Gastroesophageal sphincter (tissue), 4 donors: Measurements from ENCODE around the gene NPDC1. TPM values are rescaled to one million over a fixed set of nuclear protein-coding genes. Genes with fewer than 3 reads are reported as not detected.
A peak's percentile ranks its signal among the peaks of the same experiment; 100 is the strongest.

ENCODE experiments used
- ATAC-seq: fragments of 150-250 bp; one replicate; pipeline ENCODE4 v1.9.1; 2016; ENCODE audit warnings: mild to moderate bottlenecking, moderate library complexity
- H3K27ac ChIP-seq, 4 donors: fragments of 200-600 bp; sonication (generic) in 3 of 4; 1 replicate in 3 of 4; 2 replicates in 1 of 4; pipeline ENCODE4 v1.5.1; 2016 to 2019
- H3K27me3 ChIP-seq: fragments of 200-600 bp; sonication (generic); one replicate; pipeline ENCODE4 v1.5.1; 2019
- H3K36me3 ChIP-seq, 2 donors: fragments of 200-600 bp; sonication (generic); one replicate each; pipeline ENCODE4 v1.5.1; 2019; ENCODE audit warnings: control low read depth in 1 of 2
- H3K4me1 ChIP-seq, 3 donors: fragments of 200-600 bp; sonication (generic); 1 replicate in 2 of 3; 2 replicates in 1 of 3; pipeline ENCODE4 v1.5.1; 2016 to 2019; ENCODE audit warnings: control low read depth in 2 of 3
- H3K4me3 ChIP-seq, 2 donors: fragments of 200-600 bp; sonication (generic); one replicate each; pipeline ENCODE4 v1.5.1; 2019; ENCODE audit warnings: mild to moderate bottlenecking in 1 of 2, moderate library complexity in 1 of 2
- H3K9me3 ChIP-seq, 3 donors: fragments of 200-600 bp; sonication (generic); one replicate each; pipeline ENCODE4 v1.5.1; 2017 to 2019; ENCODE audit warnings: control low read depth in 2 of 3
- CTCF ChIP-seq, 4 experiments: fragments of 200-600 bp in 2 of 4; fragments of 450-650 bp in 2 of 4; sonication (generic) in 1 of 4; IDR thresholded peaks; one replicate each; pipeline ENCODE4 v1.5.1; 2017 to 2019; ENCODE audit warnings: antibody characterized with exemption in 4 of 4, mild to moderate bottlenecking in 2 of 4, moderate library complexity in 2 of 4
- EP300 ChIP-seq: sonication (generic); formaldehyde crosslinking; IDR thresholded peaks from one replicate; pipeline ENCODE4 v1.6.1; 2017; ENCODE audit warnings: antibody characterized with exemption, mild to moderate bottlenecking
- POLR2A ChIP-seq, 2 donors: fragments of 450-650 bp; IDR thresholded peaks; one replicate each; pipeline ENCODE4 v1.6.1; 2017; ENCODE audit warnings: antibody characterized with exemption in 2 of 2, mild to moderate bottlenecking in 2 of 2, moderate library complexity in 1 of 2
- POLR2AphosphoS5 ChIP-seq: sonication (generic); formaldehyde crosslinking; IDR thresholded peaks from one replicate; pipeline ENCODE4 v1.6.1; 2017; ENCODE audit warnings: antibody characterized with exemption
- WGBS, 2 donors: methylation state at CpG; one replicate each; pipeline ENCODE4 v1.1.5; 2018; ENCODE audit warnings: low coverage in 1 of 2; 5-methylcytosine and 5-hydroxymethylcytosine counted together
- total RNA-seq, 4 donors: library from RNA; depleted of rRNA; stranded (reverse); fragments of >200 nt; gene quantifications; one replicate each; pipeline ENCODE4 v1.1.0, GENCODE V29; 2016

Gene NPDC1
- total RNA-seq, 4 donors from 2014 or later, result 50.4 to 69.9 (median 59.5) TPM

DNA sequence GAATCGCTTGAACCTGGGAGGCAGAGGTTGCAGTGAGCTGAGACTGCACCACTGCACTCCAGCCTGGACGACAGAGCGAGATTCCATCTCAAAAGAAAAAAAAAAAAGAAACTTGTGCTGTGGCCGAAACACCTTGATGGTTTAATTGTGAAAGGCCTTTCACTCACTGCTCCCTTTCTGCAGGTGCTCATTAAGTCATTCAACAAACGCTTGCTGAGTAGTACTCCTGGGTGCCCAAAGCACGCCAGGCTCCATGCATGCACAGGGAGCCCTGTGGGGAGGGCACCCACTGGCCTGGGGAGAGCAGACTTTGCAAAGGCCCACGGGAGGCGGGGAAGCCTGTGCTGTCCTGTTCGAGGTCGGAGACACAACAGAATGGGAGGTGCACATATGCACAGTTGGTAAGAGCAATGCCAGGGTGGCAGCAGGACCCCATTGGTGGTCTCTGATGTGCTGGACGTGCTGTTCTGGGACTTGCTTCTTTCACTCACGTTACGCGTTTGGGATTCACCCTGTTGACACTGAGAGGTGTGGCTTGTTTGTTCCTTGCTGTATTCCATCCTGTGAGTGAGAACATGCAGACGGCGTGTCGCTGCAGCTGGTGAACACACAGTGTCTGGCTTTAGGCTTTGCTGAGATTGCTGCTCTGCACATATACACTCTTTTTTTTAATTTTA lies 10.9 kb upstream of the NPDC1 start:
- Histone ChIP-seq H3K36me3 (no peaks in the 10 kb centered on the region), H3K27me3 (peaks cover 31% of the 10 kb centered on the region), H3K27ac (peak overlapping the region in 1 of 4 donors; percentile 69), H3K4me1 (peaks cover 0 to 58% (median 37%) of the 10 kb centered on the region in 3 donors), H3K9me3 (no peaks in the 10 kb centered on the region), H3K4me3 (no peak overlapping the region)
- no peak for TF ChIP-seq POLR2AphosphoS5
- no peak for TF ChIP-seq CTCF (IDR thresholded peaks at IDR 0.05)
- TF ChIP-seq POLR2A (IDR thresholded peaks at IDR 0.05), result no peak
- TF ChIP-seq EP300, result no peak
- ATAC-seq, result no peak
- 65 to 74% methylated on average over 11 of the region's 17 CpGs for WGBS, 2 donors

DNA sequence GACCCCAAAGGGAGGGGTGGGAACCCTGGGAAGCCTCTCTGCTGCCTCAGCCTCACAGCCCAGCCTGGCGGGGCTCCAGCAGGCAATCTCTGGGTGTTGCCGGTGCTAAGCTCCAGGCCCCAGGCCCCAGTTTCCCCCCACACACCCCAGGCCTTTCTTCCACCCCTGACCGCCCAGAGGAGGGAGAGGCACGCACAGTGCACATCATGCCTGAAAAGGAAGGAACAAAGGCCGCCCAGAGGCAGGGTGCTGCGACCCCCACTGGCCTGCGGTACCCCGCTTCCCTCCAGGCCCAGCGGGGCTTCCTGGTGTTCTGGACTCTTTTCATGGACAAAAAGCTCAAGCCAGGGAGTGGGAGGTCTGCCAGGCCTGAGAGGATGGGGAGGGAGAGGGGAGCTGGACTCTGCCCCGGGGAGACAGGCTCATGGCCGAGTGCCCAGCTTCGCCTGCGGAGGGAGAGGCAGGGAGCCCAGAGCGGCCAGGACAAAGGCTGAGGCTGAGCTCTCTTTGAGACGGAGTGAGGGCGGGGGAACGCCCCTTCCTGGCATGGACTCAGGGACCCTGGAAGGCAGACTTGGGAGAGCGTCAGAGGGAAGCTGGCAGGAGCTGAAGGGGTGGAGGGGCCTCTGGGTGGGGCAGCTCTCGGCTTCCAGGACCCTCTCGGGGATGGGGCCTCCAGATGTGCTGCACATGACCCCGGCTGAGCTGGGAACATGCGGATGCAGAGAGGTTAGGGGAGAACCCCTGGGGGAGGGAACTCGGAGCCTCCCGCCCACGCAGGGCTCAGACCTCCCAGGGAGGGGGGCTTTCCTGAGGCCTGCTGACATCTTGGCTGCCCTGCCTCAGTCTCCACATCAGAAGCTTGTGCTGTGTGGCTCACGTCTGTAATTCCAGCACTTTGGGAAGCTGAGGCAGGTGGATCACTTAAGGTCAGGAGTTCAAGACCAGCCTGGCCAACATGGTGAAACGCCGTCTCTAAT lies 9.7 kb upstream of the NPDC1 start:
- peak; percentile 86 for ATAC-seq
- Histone ChIP-seq H3K9me3 (no peaks in the 10 kb centered on the region), H3K4me3 (peak overlapping the region in 1 of 2 donors; percentile 3), H3K4me1 (peaks cover 0 to 58% (median 37%) of the 10 kb centered on the region in 3 donors), H3K27ac (peak overlapping the region in 3 of 4 donors; percentile 56 to 69 (median 68)), H3K27me3 (peaks cover 43% of the 10 kb centered on the region), H3K36me3 (no peaks in the 10 kb centered on the region)
- TF ChIP-seq CTCF (IDR thresholded peaks at IDR 0.05), result no peak
- TF ChIP-seq POLR2A (IDR thresholded peaks at IDR 0.05), result no peak
- no peak for TF ChIP-seq POLR2AphosphoS5
- TF ChIP-seq EP300, result no peak
- WGBS, 2 donors, result 4 to 14% methylated on average over 4 to 16 of the region's 28 CpGs

GRCh38 chr9:137054932-137055384 lies 9.0 kb upstream of the NPDC1 start:
- no peak for ATAC-seq
- WGBS, 2 donors, result no CpG with 5 or more reads among the region's 17 CpGs
- H3K36me3 ChIP-seq, result no peaks in the 10 kb centered on the region
- H3K4me3 ChIP-seq, result no peak overlapping the region
- H3K4me1 ChIP-seq, result peaks cover 0 to 58% (median 37%) of the 10 kb centered on the region in 3 donors
- H3K27me3 ChIP-seq, result peaks cover 50% of the 10 kb centered on the region
- peak overlapping the region in 3 of 4 donors; percentile 56 to 69 (median 68) for H3K27ac ChIP-seq
- H3K9me3 ChIP-seq, result no peaks in the 10 kb centered on the region
- TF ChIP-seq EP300 (no peak), POLR2AphosphoS5 (no peak), POLR2A (IDR thresholded peaks at IDR 0.05) (no peak), CTCF (IDR thresholded peaks at IDR 0.05) (no peak)

DNA sequence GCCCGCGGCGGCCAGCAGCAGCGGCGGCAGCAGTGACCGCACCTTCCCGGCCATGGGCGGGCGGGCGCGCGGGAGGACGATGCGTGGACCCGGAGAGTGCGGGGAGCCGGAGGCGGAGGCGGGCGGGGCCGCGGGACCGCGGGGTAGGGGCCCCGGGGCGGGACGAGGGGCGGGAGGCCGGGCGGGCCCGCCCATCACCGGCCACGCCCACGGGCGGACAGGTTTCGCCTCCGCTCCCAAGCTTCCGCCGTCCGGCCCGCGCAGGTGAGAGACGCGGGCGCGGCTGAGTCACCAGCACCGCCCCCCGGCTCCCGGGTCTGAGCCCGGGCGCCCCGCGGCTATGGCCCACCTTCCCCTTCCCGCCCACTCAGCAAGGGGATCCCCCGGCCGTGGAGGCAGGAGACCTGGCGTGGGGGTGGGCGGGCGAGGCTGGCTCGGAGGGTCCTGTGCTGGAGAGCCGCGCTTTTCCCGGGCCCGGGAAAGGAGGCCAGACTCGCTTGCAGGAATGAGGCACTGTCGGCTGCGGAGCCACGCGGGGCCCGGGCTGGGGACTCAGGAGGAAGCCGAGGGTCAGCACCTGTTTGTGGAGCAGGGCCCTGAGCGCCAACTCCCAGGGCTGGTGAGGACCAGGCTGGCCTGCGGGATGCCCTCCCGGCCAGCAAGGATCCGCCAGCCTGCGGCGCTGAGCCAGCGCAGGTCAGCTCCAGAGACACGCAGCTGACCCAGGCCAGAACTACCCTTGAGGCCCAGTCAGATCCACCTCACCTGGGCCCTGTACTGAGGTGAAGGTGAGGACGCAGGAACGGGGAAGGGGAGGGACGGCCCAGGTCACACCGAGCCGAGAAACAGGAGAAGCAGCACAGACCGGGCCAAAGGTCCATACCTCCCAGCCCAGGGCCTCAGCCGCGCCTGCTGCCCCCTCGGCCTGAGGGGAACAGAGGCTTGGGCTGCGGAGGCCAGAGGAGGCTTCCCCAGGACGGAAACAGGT lies 8.3 kb upstream of the NPDC1 start, which contains the start of gene ENTPD2:
Gene ENTPD2 (minus strand): TSS at position 118 of the 988 bp plus-strand sequence. CDS start 64 bp downstream, at position 54.
- 20 to 69% methylated on average over 3 to 5 of the region's 90 CpGs for WGBS, 2 donors
- Histone ChIP-seq H3K4me1 (peaks cover 0 to 63% (median 37%) of the 10 kb centered on the region in 3 donors), H3K4me3 (peak within 1 kb of the TSS in 1 of 2 donors; percentile 51)

More for the DNA sequence above, 8.3 kb upstream of the NPDC1 start, which contains the start of gene ENTPD2:
- peak within 1 kb of the TSS in 3 of 4 donors; percentile 56 to 69 (median 68) for H3K27ac ChIP-seq
- no peak for TF ChIP-seq EP300
- no peak for TF ChIP-seq POLR2A (IDR thresholded peaks at IDR 0.05)
- TF ChIP-seq CTCF (IDR thresholded peaks at IDR 0.05), result no peak
- TF ChIP-seq POLR2AphosphoS5, result no peak
- no peaks in the 10 kb centered on the region for H3K36me3 ChIP-seq
- H3K27me3 ChIP-seq, result peaks cover 57% of the 10 kb centered on the region
- no peak for ATAC-seq
- no peaks in the 10 kb centered on the region for H3K9me3 ChIP-seq
